ENCODE results near the gene SETX.
A peak's percentile ranks its signal among the peaks of the same experiment; 100 is the strongest.

SETX gene

GRCh38 chr9:132238026-132238972, 116.5 kb downstream of the SETX start:
- Histone ChIP-seq H3K9me3 (ENCODE audit: insufficient read depth, low read length) (no peaks in the 10 kb centered on the region), H3K79me2 (ENCODE audit: low read length) (no peaks in the 10 kb centered on the region), H3K27ac (ENCODE audit: low read length) (no peak overlapping the region), H3K4me1 (ENCODE audit: low read length) (peaks cover 10% of the 10 kb centered on the region; the same call in 1 of the 2 replicates), H3K36me3 (replicated peaks; ENCODE audit: low read depth, low read length) (no peaks in the 10 kb centered on the region), H3K4me3 (ENCODE audit: low read length) (no peak overlapping the region), H3K9ac (ENCODE audit: low read length) (no peak overlapping the region), H2AFZ (ENCODE audit: low read depth, low read length) (no peak overlapping the region), H3K27me3 (ENCODE audit: low read depth, low read length) (peaks cover 31% of the 10 kb centered on the region), H3K4me2 (ENCODE audit: low read length) (no peak overlapping the region), H4K20me1 (ENCODE audit: insufficient read depth, low read length) (peaks cover 6% of the 10 kb centered on the region; the same call in 1 of the 2 replicates)
- TF ChIP-seq CTCF (IDR thresholded peaks at IDR 0.05; ENCODE audit: low read depth, low read length) (no peak), EZH2phosphoT487 (IDR thresholded peaks at IDR 0.05; ENCODE audit: low read depth) (no peak)

- no peak overlapping the region for H3K9ac ChIP-seq (ENCODE audit: low read length)
- H3K27me3 ChIP-seq (ENCODE audit: low read depth, low read length): peaks cover 30% of the 10 kb centered on the region
- H3K4me1 ChIP-seq (ENCODE audit: low read length): peaks cover 4% of the 10 kb centered on the region; the same call in 1 of the 2 replicates
- no peak overlapping the region for H3K4me3 ChIP-seq (ENCODE audit: low read length)
- H3K36me3 ChIP-seq (replicated peaks; ENCODE audit: low read depth, low read length): no peaks in the 10 kb centered on the region
- H3K9me3 ChIP-seq (ENCODE audit: insufficient read depth, low read length): no peaks in the 10 kb centered on the region
- H3K4me2 ChIP-seq (ENCODE audit: low read length): no peak overlapping the region
- H4K20me1 ChIP-seq (ENCODE audit: insufficient read depth, low read length): peaks cover 6% of the 10 kb centered on the region; the same call in 1 of the 2 replicates
- no peak overlapping the region for H3K27ac ChIP-seq (ENCODE audit: low read length)
- TF ChIP-seq CTCF (IDR thresholded peaks at IDR 0.05; ENCODE audit: low read depth, low read length): no peak
- no peak for TF ChIP-seq EZH2phosphoT487 (IDR thresholded peaks at IDR 0.05; ENCODE audit: low read depth)
- no peak overlapping the region for H2AFZ ChIP-seq (ENCODE audit: low read depth, low read length)
- H3K79me2 ChIP-seq (ENCODE audit: low read length): no peaks in the 10 kb centered on the region
These were observed 117.3 kb downstream of the SETX start for GRCh38 chr9:132237481-132237880.

GRCh38 chr9:132236662-132237311, 118.0 kb downstream of the SETX start:
- Histone ChIP-seq H4K20me1 (ENCODE audit: insufficient read depth, low read length) (peaks cover 6% of the 10 kb centered on the region; the same call in 1 of the 2 replicates), H3K27me3 (ENCODE audit: low read depth, low read length) (peaks cover 31% of the 10 kb centered on the region), H3K4me2 (ENCODE audit: low read length) (peak overlapping the region; percentile 29; the same call in 1 of the 2 replicates), H3K9me3 (ENCODE audit: insufficient read depth, low read length) (no peaks in the 10 kb centered on the region), H3K79me2 (ENCODE audit: low read length) (no peaks in the 10 kb centered on the region), H3K9ac (ENCODE audit: low read length) (no peak overlapping the region), H3K4me3 (ENCODE audit: low read length) (no peak overlapping the region), H2AFZ (ENCODE audit: low read depth, low read length) (no peak overlapping the region), H3K36me3 (replicated peaks; ENCODE audit: low read depth, low read length) (no peaks in the 10 kb centered on the region), H3K27ac (ENCODE audit: low read length) (no peak overlapping the region), H3K4me1 (ENCODE audit: low read length) (peaks cover 3% of the 10 kb centered on the region; the same call in 1 of the 2 replicates)
- TF ChIP-seq EZH2phosphoT487 (IDR thresholded peaks at IDR 0.05; ENCODE audit: low read depth): no peak
- TF ChIP-seq CTCF (IDR thresholded peaks at IDR 0.05; ENCODE audit: low read depth, low read length): 0 out of 2 replicates have a peak, but pooled peaks have one; percentile 3

Data from OCI-LY3 (cell line).